HG02981 (cell line): Measurements from ENCODE around the gene DAPK2.

ENCODE experiments used
- ATAC-seq: cut with Tn5 transposase; IDR thresholded peaks from one replicate; pipeline ENCODE4 v1.9.1; 2021; ENCODE audit warnings: mild to moderate bottlenecking, moderate library complexity; ENCODE audit not compliant: unreplicated experiment

Gene DAPK2

GRCh38 chr15:63945007-63945788, 101.1 kb downstream of the DAPK2 start:
- ATAC-seq, result no peak

DNA sequence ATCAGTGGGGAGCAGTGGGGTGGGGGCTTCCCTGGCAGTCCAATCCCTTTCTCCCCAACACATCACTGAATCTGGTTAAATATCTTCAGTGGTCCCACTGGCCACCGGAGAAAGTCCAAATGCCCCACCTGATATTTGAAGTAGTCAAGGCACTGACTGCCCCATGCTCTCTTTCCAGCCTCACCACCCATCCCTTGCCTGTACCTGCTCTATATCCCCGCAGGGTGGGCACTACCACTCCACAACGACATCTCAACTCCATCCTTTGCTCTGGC, 101.7 kb downstream of the DAPK2 start:
- ATAC-seq, result no peak

DNA sequence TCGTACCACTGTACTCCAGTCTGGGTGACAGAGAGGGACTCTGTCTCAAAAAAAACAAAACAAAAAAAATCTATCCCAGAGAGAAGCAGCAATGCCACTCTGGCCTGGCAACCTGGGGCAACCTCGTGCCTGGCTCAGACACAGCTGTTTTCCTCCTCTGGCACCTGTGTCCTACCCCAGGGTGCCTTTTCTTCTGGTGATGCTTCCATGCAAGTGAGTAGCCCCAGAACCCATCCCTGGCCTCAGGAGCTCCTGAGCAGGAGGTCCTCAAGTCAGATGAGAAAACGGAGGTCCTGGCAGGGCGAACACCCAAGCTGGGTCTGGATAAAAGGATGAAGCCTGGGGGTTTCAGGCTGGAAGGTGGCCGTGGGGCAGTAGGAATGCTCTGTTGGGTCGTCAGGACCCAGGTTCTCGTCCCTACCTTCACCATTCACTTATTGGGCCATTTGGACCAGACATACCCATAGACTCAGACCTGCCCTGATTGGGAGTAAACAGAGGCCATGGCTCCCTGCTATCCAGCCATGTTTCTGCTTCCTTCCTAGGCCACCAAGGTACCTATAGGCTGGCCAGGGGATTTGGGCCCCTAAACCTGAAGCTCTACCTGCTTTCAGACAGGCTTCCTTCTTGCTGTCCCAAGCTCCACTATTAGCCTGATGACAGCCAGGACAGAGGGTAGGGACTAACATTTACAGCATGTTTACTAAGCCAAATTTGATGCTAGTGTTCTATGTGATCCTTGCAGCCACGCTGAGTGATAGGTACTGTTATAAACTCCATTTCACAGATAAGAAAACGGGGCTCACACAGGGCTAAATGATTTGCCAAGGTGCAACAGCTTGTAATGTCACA, 102.2 kb downstream of the DAPK2 start:
- ATAC-seq, result no peak

DNA sequence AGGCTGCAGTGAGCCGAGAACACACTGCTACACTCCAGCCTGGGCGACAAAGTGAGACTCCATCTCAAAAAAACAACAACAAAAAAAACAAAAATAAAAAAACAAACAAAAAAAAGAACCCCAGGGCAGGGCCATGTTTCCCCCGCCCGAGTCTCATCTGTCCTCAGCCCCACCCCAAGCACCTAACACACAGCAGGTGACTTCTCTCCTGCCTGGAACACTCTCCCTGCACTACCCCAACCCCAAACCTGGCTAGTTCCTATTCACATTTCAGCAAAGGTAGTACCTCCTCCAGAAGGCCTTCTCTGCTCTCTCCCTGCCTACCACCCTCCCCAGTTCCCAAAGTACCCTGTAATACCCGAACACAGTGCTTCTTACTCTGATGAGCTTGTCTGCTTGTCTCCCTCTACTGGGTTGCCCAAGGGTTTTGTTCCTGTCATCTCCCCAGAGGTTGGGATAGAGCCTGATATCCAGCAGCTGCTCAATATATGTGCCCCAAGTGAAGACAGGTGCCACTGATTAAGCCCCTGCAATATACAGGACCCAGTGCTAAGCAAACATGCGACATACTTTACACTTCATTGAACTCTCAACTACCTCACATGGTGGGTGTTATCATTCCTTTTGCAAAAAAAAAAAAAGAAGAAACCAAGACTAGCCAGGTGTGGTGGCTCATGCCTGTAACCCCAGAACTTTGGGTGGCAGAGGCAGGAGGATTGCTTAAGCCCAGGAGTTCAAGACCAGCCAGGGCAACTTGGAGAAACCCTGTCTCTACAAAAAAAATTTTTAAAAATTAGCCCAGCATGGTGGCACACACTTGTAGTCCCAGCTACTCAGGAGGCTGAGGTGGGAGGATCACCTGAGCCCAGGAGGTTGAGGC, 103.6 kb downstream of the DAPK2 start:
- no peak for ATAC-seq

DNA sequence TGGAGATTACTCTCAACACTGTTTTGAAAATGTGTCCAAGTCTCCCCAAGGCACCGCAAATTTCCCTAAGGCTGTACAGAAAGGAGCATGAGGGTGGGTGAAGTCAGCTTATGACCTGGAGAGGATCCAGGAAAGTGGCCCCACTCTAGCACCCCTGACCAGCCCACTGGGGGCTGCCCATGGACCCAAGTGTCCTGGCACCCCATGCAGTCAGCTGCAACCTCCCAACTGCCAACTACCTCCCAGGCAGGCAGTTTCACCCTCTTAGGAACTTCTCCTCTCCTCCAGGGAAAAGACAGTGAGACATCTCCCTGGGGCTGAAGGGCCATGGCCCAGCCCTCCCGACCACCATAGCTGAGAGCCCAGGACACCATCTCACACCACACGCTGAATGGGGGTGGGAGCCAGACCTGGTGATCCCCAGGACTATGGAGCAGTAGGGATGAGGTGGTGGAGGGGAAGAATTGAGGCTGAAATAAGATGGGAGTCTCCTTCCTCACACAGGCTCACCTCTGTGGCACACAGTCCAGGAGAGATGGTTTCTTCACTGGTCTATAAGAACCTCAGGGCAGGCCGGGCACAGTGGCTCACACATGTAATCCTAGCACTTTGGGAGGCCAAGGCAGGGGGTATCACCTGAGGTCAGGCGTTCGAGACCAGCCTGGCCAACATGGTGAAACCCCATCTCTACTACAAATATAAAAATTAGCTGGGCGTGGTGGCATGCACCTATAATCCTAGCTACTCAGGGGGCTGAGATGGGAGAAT, 104.4 kb downstream of the DAPK2 start:
- no peak for ATAC-seq

GRCh38 chr15:63940966-63941620, 105.2 kb downstream of the DAPK2 start:
- ATAC-seq, result no peak

GRCh38 chr15:63939531-63940130, 106.7 kb downstream of the DAPK2 start:
- ATAC-seq, result no peak

DNA sequence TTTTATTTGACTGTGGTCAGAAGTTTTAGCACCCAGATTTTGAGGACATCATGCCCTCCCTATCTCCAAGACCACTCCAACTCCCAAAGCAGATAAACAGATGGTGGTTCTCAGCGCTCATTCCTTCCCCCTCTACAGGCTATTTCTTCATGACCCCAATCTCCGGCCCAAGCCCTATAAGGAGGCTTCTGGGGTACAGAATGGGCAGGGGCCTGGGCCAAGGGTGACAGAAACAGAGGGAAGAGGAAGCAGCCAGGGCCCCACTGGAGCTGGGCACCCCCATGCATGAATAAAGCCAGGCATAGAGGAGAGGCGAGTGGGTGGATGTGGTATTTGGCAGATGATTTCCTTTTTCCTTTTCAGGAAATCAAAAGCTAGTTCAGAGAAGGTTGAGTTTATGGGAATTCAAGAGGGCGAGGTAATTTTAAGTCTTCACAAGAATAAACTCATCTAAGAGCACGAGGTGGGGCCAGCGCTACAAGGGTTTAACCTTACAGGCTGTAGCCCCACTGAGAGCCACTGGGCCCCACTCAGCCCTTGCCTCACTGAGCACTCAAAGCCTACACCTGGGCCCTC, 107.7 kb downstream of the DAPK2 start:
- no peak for ATAC-seq

GRCh38 chr15:63933522-63933921, 112.8 kb downstream of the DAPK2 start:
- ATAC-seq, result no peak

DNA sequence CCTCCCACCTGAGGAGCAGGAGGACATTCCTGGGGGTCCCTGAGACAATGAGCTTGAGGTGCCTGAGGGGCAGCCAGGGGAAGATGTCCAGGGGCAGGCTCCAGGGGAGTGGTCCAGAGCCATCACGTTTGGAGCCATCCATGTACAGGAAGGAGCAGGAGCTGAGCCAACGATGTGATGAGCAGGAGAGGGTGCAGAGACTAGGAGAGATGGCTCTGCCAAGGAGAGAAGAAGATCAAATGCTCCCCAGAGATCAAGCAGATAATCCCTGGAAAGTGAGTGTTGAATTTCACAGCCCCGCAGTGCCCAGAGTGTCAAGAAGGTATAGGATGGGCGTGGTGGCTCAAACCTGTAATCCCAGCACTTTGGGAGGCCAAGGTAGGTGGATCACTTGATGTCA, 114.7 kb downstream of the DAPK2 start:
- no peak for ATAC-seq

- ATAC-seq, result no peak
Observed at GRCh38 chr15:63930034-63930433, 116.3 kb downstream of the DAPK2 start.

GRCh38 chr15:63928185-63928842, 118.0 kb downstream of the DAPK2 start:
- no peak for ATAC-seq

- no peak for ATAC-seq
Observed at GRCh38 chr15:63923993-63924950, 122.0 kb downstream of the DAPK2 start.

- no peak for ATAC-seq
Observed at GRCh38 chr15:63922916-63923315, 123.4 kb downstream of the DAPK2 start.

DNA sequence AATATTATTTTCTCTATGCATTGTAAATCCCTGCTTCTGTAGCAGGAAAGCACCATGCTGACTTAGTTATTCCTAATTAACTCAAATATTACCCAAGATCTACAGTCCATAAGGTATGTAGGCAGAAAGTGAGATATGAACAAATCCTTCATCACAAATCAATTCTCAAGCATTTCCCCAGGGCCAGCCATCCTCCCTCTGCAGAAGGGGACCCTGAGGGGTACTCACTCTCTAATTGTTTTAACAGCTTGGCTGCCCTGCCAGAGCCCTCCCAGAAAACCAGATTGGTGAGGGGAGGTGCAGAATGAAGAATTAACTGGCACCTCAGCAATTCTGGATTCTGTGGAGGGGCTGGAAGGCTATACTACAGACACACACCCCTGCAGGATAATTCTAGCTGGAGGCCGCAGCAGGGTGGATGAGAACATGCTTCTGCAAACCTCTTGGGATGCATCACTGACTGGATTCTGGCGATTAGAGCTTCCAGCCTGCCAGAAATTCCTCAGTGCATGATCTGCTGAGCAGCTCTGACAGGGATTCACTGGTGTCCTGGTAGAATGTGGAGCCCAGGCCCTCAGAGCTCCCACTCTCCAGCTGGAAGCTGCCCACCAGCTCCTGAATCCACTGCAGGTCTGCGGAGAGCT, 123.9 kb downstream of the DAPK2 start:
- no peak for ATAC-seq

GRCh38 chr15:63920504-63921175, 125.6 kb downstream of the DAPK2 start:
- ATAC-seq, result no peak

DNA sequence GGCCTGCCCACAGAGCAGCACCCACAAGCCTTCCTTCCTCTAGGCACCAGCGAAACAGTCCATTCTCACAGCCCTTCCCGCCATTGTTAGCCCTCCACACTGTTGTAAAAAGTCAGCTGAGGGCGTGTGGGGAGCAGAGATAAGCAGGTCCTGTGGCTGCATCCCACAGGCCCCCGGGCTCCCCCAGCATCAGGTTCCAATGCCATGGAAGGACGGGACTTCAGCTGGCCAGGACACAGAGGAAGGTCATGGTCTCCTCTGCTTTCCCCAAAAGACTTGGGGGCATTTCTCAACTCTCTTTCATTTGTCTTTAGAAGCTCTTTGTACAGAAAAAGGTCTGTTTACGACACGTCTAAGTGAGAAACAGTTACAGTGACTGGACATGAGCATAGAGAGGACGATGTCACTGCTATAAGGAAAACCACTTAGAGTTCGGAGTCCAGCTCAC, 127.4 kb downstream of the DAPK2 start:
- ATAC-seq, result no peak
